Measurements from ENCODE around the gene LSAMP.
"Not testable (repeated sequence)": the region's sequence is repeated elsewhere in the genome, so short reads cannot be mapped to it uniquely, and the experiment has no call there.

LSAMP gene

DNA sequence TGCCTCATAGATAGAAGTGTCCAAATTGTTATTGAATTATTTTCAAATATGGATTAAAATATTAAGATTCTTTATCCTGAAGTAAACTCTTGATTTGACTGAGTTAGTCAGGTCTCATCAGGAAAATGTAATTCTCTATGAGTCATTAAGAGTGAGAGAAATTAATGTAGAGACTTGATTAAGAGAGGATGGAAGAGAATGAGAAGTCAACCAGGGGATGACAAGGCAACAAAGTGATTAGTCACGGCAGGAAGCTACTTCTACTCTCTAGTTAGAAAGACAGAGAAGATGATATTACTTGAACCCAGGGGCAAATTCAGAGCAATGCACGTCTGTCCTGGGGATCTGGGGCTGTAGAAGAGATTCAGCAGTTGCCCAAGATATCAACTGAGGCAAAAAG lies 202.5 kb downstream of the LSAMP start:
- TF ChIP-seq POLR2A (IDR thresholded peaks at IDR 0.05; ENCODE audit: low read depth, low read length) (no peak), POLR2AphosphoS5 (IDR thresholded peaks at IDR 0.05; ENCODE audit: low read depth, low read length) (no peak), POU2F2 (IDR thresholded peaks at IDR 0.05; ENCODE audit: low read depth, low read length) (no peak), SPI1 (IDR thresholded peaks at IDR 0.05; ENCODE audit: low read depth, low read length) (no peak), TAF1 (IDR thresholded peaks at IDR 0.05; ENCODE audit: low read depth, low read length) (no peak), PAX5 (IDR thresholded peaks at IDR 0.05; ENCODE audit: insufficient read depth, low read length, severe bottlenecking) (no peak)
- FAIRE-seq = no peak
- DNase-seq (ENCODE audit: insufficient read length, low spot score) = no peak

- TF ChIP-seq POLR2A (IDR thresholded peaks at IDR 0.05; ENCODE audit: low read depth, low read length) = no peak
- no peak for DNase-seq (ENCODE audit: insufficient read length, low spot score)
- no peak for FAIRE-seq
These were observed 203.6 kb downstream of the LSAMP start for GRCh38 chr3:116241677-116242076.

DNA sequence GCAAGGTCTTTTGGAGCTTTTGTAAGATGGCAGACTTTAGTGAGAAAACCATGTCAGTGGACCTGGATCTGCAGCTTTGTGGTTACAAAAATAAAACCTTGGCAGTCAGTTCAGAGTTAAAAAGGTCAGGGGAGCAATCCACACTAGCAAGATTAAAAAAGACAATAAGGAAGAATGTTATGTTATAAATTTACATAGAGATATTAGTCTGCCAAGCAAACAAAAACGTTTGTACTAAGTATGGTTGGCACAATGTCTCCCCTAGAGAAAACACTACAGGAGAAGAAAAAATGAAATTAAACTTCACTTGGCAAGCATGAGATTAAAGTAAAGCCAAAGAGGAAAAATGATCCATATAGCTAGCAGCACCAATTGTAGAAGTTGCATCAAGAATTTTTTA lies 205.0 kb downstream of the LSAMP start:
- TF ChIP-seq SPI1 (IDR thresholded peaks at IDR 0.05; ENCODE audit: low read depth, low read length) (no peak), POLR2A (IDR thresholded peaks at IDR 0.05; ENCODE audit: low read depth, low read length) (no peak), TAF1 (IDR thresholded peaks at IDR 0.05; ENCODE audit: low read depth, low read length) (no peak), POU2F2 (IDR thresholded peaks at IDR 0.05; ENCODE audit: low read depth, low read length) (no peak), POLR2AphosphoS5 (IDR thresholded peaks at IDR 0.05; ENCODE audit: low read depth, low read length) (no peak), PAX5 (IDR thresholded peaks at IDR 0.05; ENCODE audit: insufficient read depth, low read length, severe bottlenecking) (no peak)
- FAIRE-seq (no peak), DNase-seq (ENCODE audit: insufficient read length, low spot score) (no peak)

- TF ChIP-seq POLR2A (IDR thresholded peaks at IDR 0.05; ENCODE audit: low read depth, low read length) (no peak), SPI1 (IDR thresholded peaks at IDR 0.05; ENCODE audit: low read depth, low read length) (no peak), POU2F2 (IDR thresholded peaks at IDR 0.05; ENCODE audit: low read depth, low read length) (no peak), TAF1 (IDR thresholded peaks at IDR 0.05; ENCODE audit: low read depth, low read length) (no peak), POLR2AphosphoS5 (IDR thresholded peaks at IDR 0.05; ENCODE audit: low read depth, low read length) (no peak), PAX5 (IDR thresholded peaks at IDR 0.05; ENCODE audit: insufficient read depth, low read length, severe bottlenecking) (no peak)
- DNase-seq (ENCODE audit: insufficient read length, low spot score) (no peak), FAIRE-seq (no peak)
These were observed 206.3 kb downstream of the LSAMP start for GRCh38 chr3:116238846-116239565.

GRCh38 chr3:116233711-116234357 lies 211.5 kb downstream of the LSAMP start:
- DNase-seq (ENCODE audit: insufficient read length, low spot score) (no peak), FAIRE-seq (no peak)
- no peak for TF ChIP-seq PAX5 (IDR thresholded peaks at IDR 0.05; ENCODE audit: insufficient read depth, low read length, severe bottlenecking)
- no peak for TF ChIP-seq POLR2A (IDR thresholded peaks at IDR 0.05; ENCODE audit: low read depth, low read length)
- TF ChIP-seq POLR2AphosphoS5 (IDR thresholded peaks at IDR 0.05; ENCODE audit: low read depth, low read length) = no peak
- TF ChIP-seq SPI1 (IDR thresholded peaks at IDR 0.05; ENCODE audit: low read depth, low read length) = no peak
- no peak for TF ChIP-seq TAF1 (IDR thresholded peaks at IDR 0.05; ENCODE audit: low read depth, low read length)
- no peak for TF ChIP-seq POU2F2 (IDR thresholded peaks at IDR 0.05; ENCODE audit: low read depth, low read length)

DNA sequence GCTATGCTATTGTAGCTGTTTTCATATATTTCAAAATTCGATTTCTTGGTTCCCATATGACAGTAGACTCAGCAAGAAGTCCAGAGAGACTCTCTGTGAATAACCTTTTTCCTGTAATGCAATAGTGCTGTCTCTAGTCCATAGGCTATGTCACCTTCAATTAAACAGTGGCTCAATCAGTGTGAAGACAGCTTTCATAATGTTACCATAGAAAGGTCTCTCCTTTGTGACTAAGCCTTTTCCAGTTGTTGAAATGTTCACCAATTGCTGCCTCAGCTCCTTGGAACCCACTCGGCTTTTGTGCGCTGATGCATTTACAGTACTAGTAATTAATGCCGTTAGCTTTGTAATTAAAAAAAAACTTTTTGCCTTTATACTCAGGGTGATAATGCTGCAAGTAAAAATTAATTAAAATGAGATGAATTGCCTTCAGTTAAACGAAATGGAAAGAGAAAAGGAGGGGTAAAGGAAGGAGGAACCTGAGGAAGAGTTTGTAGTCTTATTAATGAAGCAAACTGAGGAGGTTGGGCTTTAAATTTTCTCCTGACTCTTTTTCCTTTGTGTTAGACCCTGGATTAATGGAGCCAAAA lies 214.8 kb downstream of the LSAMP start:
- no peak for TF ChIP-seq PAX5 (IDR thresholded peaks at IDR 0.05; ENCODE audit: insufficient read depth, low read length, severe bottlenecking)
- TF ChIP-seq POLR2AphosphoS5 (IDR thresholded peaks at IDR 0.05; ENCODE audit: low read depth, low read length) = no peak
- TF ChIP-seq TAF1 (IDR thresholded peaks at IDR 0.05; ENCODE audit: low read depth, low read length) = no peak
- TF ChIP-seq POLR2A (IDR thresholded peaks at IDR 0.05; ENCODE audit: low read depth, low read length) = no peak
- TF ChIP-seq POU2F2 (IDR thresholded peaks at IDR 0.05; ENCODE audit: low read depth, low read length) = no peak
- TF ChIP-seq SPI1 (IDR thresholded peaks at IDR 0.05; ENCODE audit: low read depth, low read length) = no peak
- DNase-seq (ENCODE audit: insufficient read length, low spot score) = no peak
- no peak for FAIRE-seq

GRCh38 chr3:116226266-116226665 lies 219.0 kb downstream of the LSAMP start:
- FAIRE-seq (no peak), DNase-seq (ENCODE audit: insufficient read length, low spot score) (no peak)
- TF ChIP-seq PAX5 (IDR thresholded peaks at IDR 0.05; ENCODE audit: insufficient read depth, low read length, severe bottlenecking) = no peak
- no peak for TF ChIP-seq POLR2A (IDR thresholded peaks at IDR 0.05; ENCODE audit: low read depth, low read length)
- TF ChIP-seq POU2F2 (IDR thresholded peaks at IDR 0.05; ENCODE audit: low read depth, low read length) = no peak
- TF ChIP-seq POLR2AphosphoS5 (IDR thresholded peaks at IDR 0.05; ENCODE audit: low read depth, low read length) = no peak
- TF ChIP-seq TAF1 (IDR thresholded peaks at IDR 0.05; ENCODE audit: low read depth, low read length) = no peak
- no peak for TF ChIP-seq SPI1 (IDR thresholded peaks at IDR 0.05; ENCODE audit: low read depth, low read length)

GRCh38 chr3:116216761-116217160 lies 228.5 kb downstream of the LSAMP start:
- TF ChIP-seq PAX5 (IDR thresholded peaks at IDR 0.05; ENCODE audit: insufficient read depth, low read length, severe bottlenecking) = no peak
- no peak for TF ChIP-seq POLR2A (IDR thresholded peaks at IDR 0.05; ENCODE audit: low read depth, low read length)
- no peak for TF ChIP-seq TAF1 (IDR thresholded peaks at IDR 0.05; ENCODE audit: low read depth, low read length)
- no peak for TF ChIP-seq POLR2AphosphoS5 (IDR thresholded peaks at IDR 0.05; ENCODE audit: low read depth, low read length)
- TF ChIP-seq SPI1 (IDR thresholded peaks at IDR 0.05; ENCODE audit: low read depth, low read length) = no peak
- no peak for FAIRE-seq
- DNase-seq (ENCODE audit: insufficient read length, low spot score) = no peak

- TF ChIP-seq POLR2A (IDR thresholded peaks at IDR 0.05; ENCODE audit: low read depth, low read length) (no peak), SPI1 (IDR thresholded peaks at IDR 0.05; ENCODE audit: low read depth, low read length) (no peak), PAX5 (IDR thresholded peaks at IDR 0.05; ENCODE audit: insufficient read depth, low read length, severe bottlenecking) (no peak), TAF1 (IDR thresholded peaks at IDR 0.05; ENCODE audit: low read depth, low read length) (no peak), POLR2AphosphoS5 (IDR thresholded peaks at IDR 0.05; ENCODE audit: low read depth, low read length) (no peak), POU2F2 (IDR thresholded peaks at IDR 0.05; ENCODE audit: low read depth, low read length) (no peak)
- FAIRE-seq (no peak), DNase-seq (ENCODE audit: insufficient read length, low spot score) (no peak)
These were observed 233.4 kb downstream of the LSAMP start for GRCh38 chr3:116211901-116212300.

DNA sequence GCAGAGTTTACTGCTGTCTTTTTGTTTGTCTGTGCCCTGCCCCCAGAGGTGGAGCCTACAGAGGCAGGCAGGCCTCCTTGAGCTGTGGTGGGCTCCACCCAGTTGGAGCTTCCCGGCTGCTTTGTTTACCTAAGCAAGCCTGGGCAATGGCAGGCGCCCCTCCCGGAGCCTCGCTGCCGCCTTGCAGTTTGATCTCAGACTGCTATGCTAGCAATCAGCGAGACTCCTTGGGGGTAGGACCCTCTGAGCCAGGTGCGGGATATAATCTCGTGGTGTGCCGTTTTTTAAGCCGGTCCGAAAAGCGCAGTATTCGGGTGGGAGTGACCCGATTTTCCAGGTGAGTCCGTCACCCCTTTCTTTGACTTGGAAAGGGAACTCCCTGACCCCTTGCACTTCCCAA lies 236.5 kb downstream of the LSAMP start:
- DNase-seq (ENCODE audit: insufficient read length, low spot score); FAIRE-seq: not testable (repeated sequence)

All from GM12891 (cell line).